Activated CD4-positive, alpha-beta T cell treated with anti-CD3 and anti-CD28 coated beads, Interleukin-2, Interleukin-6, amounts not matched to agents 100 ng/mL and 50 ng/mL, durations not matched to agents 16 hours and 8 hours (primary cell): ENCODE measurements around the gene NHSL1.
"Not testable (repeated sequence)": the region's sequence is repeated elsewhere in the genome, so short reads cannot be mapped to it uniquely, and the experiment has no call there.

Experiments used
- DNase-seq: peaks from one replicate; pipeline ENCODE4 v3.0.0-alpha.2; 2020

NHSL1 gene

GRCh38 chr6:138456401-138456790 lies 42.9 kb downstream of the NHSL1 start:
- no peak for DNase-seq

- peak; percentile 61 for DNase-seq
Observed at GRCh38 chr6:138455746-138456400, 43.4 kb downstream of the NHSL1 start.

- DNase-seq: peak; percentile 75
Observed at GRCh38 chr6:138454981-138455706, 44.1 kb downstream of the NHSL1 start.

- no peak for DNase-seq
Observed at GRCh38 chr6:138451043-138451442, 48.3 kb downstream of the NHSL1 start.

GRCh38 chr6:138450445-138450844 lies 48.8 kb downstream of the NHSL1 start:
- peak; percentile 42 for DNase-seq

GRCh38 chr6:138446821-138447220 lies 52.5 kb downstream of the NHSL1 start:
- no peak for DNase-seq

- DNase-seq: no peak
Observed at GRCh38 chr6:138443979-138444378, 55.3 kb downstream of the NHSL1 start.

GRCh38 chr6:138442663-138443062 lies 56.6 kb downstream of the NHSL1 start:
- no peak for DNase-seq

- DNase-seq: no peak
Observed at GRCh38 chr6:138441965-138442364, 57.3 kb downstream of the NHSL1 start.

- no peak for DNase-seq
Observed at GRCh38 chr6:138440758-138441357, 58.4 kb downstream of the NHSL1 start.

- no peak for DNase-seq
Observed at GRCh38 chr6:138440296-138440695, 59.0 kb downstream of the NHSL1 start.

GRCh38 chr6:138439546-138439945 lies 59.7 kb downstream of the NHSL1 start:
- DNase-seq: no peak

GRCh38 chr6:138434925-138435324 lies 64.4 kb downstream of the NHSL1 start:
- no peak for DNase-seq

- no peak for DNase-seq
Observed at GRCh38 chr6:138434096-138434495, 65.2 kb downstream of the NHSL1 start.

- DNase-seq: no peak
Observed at GRCh38 chr6:138432063-138432356, 67.3 kb downstream of the NHSL1 start.

GRCh38 chr6:138431256-138432062 lies 67.8 kb downstream of the NHSL1 start:
- no peak for DNase-seq

GRCh38 chr6:138430361-138431145 lies 68.7 kb downstream of the NHSL1 start:
- DNase-seq: no peak

GRCh38 chr6:138429761-138430160 lies 69.5 kb downstream of the NHSL1 start:
- DNase-seq: no peak

GRCh38 chr6:138428944-138429598 lies 70.2 kb downstream of the NHSL1 start:
- peak; percentile 51 for DNase-seq

GRCh38 chr6:138427701-138428100 lies 71.6 kb downstream of the NHSL1 start:
- DNase-seq: no peak

- no peak for DNase-seq
Observed at GRCh38 chr6:138426500-138427123, 72.7 kb downstream of the NHSL1 start.

GRCh38 chr6:138425256-138425655 lies 74.0 kb downstream of the NHSL1 start:
- not testable (repeated sequence) for DNase-seq
